ENCODE data around the gene BRWD1.

GRCh38 chr21:39164523-39164922 is 148.9 kb downstream of the BRWD1 start:
- TF ChIP-seq SP1 (IDR thresholded peaks at IDR 0.05) (no peak), FOXK2 (IDR thresholded peaks at IDR 0.05) (no peak), TARDBP (IDR thresholded peaks at IDR 0.05) (no peak), SUZ12 (IDR thresholded peaks at IDR 0.05) (no peak), ZNF384 (IDR thresholded peaks at IDR 0.05) (no peak), NFRKB (IDR thresholded peaks at IDR 0.05) (no peak), LEF1 (IDR thresholded peaks at IDR 0.05; ENCODE audit: borderline replicate concordance) (no peak), HDGF (IDR thresholded peaks at IDR 0.05; ENCODE audit: borderline replicate concordance) (no peak), BHLHE40 (IDR thresholded peaks at IDR 0.05; ENCODE audit: borderline replicate concordance) (no peak), ARNT (IDR thresholded peaks at IDR 0.05) (no peak), PKNOX1 (IDR thresholded peaks at IDR 0.05) (no peak), FOXM1 (IDR thresholded peaks at IDR 0.05; ENCODE audit: borderline replicate concordance) (no peak), L3MBTL2 (conservative IDR thresholded peaks at IDR 0.05) (no peak), CTBP1 (IDR thresholded peaks at IDR 0.05; ENCODE audit: borderline replicate concordance) (no peak)

Data from HEK293T (cell line).